Heart right ventricle (tissue), 16 donors: ENCODE results near the gene ARIH2. TPM values are rescaled to one million over a fixed set of nuclear protein-coding genes. Genes with fewer than 3 reads are reported as not detected.

Source experiments
- ATAC-seq, 8 donors: fragments of 200-7000 bp; cut with Tn5 transposase; one replicate each; pipeline ENCODE4 v1.9.1; 2020; ENCODE audit warnings: mild to moderate bottlenecking in 8 of 8, moderate library complexity in 8 of 8, moderate number of reproducible peaks in 1 of 8
- DNase-seq, 2 donors: peaks; one replicate each; pipeline ENCODE4 v3.0.0-alpha.2; 2020
- H3K27ac ChIP-seq, 10 donors: fragments of 200-600 bp; sonication (generic) in 2 of 10; one replicate each; pipeline versions ENCODE4 v1.5.0 to v1.8.0; 2020 to 2022; ENCODE audit warnings: mild to moderate bottlenecking in 3 of 10
- H3K27me3 ChIP-seq, 7 donors: fragments of 200-600 bp; one replicate each; pipeline ENCODE4 v1.8.0; 2021 to 2022; ENCODE audit warnings: mild to moderate bottlenecking in 2 of 7
- H3K36me3 ChIP-seq, 9 donors: fragments of 200-600 bp; sonication (generic) in 1 of 9; one replicate each; pipeline versions ENCODE4 v1.5.0 to v1.8.0; 2020 to 2022; ENCODE audit warnings: mild to moderate bottlenecking in 2 of 9
- H3K4me1 ChIP-seq, 9 donors: fragments of 200-600 bp; sonication (generic) in 1 of 9; one replicate each; pipeline versions ENCODE4 v1.5.0 to v1.8.0; 2020 to 2022; ENCODE audit warnings: mild to moderate bottlenecking in 4 of 9
- H3K4me3 ChIP-seq, 10 donors: fragments of 200-600 bp; sonication (generic) in 2 of 10; one replicate each; pipeline versions ENCODE4 v1.5.0 to v1.8.0; 2020 to 2022; ENCODE audit warnings: mild to moderate bottlenecking in 7 of 10, moderate library complexity in 2 of 10
- H3K9me3 ChIP-seq, 11 donors: fragments of 200-600 bp in 10 of 11; sonication (generic) in 2 of 11; one replicate each; pipeline versions ENCODE4 v1.5.0 to v1.8.0; 2013 to 2022; ENCODE audit warnings: mild to moderate bottlenecking in 2 of 11, control low read depth in 1 of 11, moderate library complexity in 1 of 11
- WGBS, 2 donors: extraction: QIAGEN DNeasy Blood & Tissue Kit; methylation state at CpG; one replicate each; pipeline ENCODE4 v1.1.7; 2013; ENCODE audit warnings: inconsistent platforms in 1 of 2; 5-methylcytosine and 5-hydroxymethylcytosine counted together
- intact Hi-C, 10 donors: fragments of 100-400 bp; cut with DNase I; formaldehyde crosslinking; loops; one replicate each; pipeline versions ENCODE4 v1.11.1 to v1.14.2; 2022
- polyA plus RNA-seq, 2 donors: library from polyadenylated mRNA; stranded (reverse); fragments of 200-250 nt; gene quantifications; one replicate each; pipeline ENCODE4 v1.2.3, GENCODE V29; 2013
- total RNA-seq, 10 donors: library from RNA; stranded (reverse); fragmentation: NEBNext Ultra II Directional in 3 of 10; extraction: Animal tissue kit (Norgen Biotek cat#: 25700) in 3 of 10; gene quantifications; one replicate each; pipeline versions ENCODE4 v1.2.1 to v1.2.4, GENCODE V29; 2021 to 2023
- TF ChIP-seq, protein P1 (sequence below), 9 donors: fragments of 200-600 bp; sonication (generic) in 2 of 9; IDR thresholded peaks; one replicate each; pipeline versions ENCODE4 v1.5.0 to v1.8.0; 2021 to 2022; ENCODE audit warnings: antibody characterized with exemption in 9 of 9, mild to moderate bottlenecking in 5 of 9, moderate library complexity in 1 of 9
- donor health status: Arrhythmogenic right ventricular cardiomyopathy.
- donor health status: ischemic (EF 13 %, LVEDD 7.1; RV severe dilation, severe dysfunction).
- donor health status: healthy with polysubstance abuse.
- donor health status: DM: no; HTN: yes; CAD: no.
- donor health status: DM: no; HTN: no; CAD: no.
- donor health status: ischemic (EF 25% LVEDD 6.9; RV normal size, moderate dysfunction).
- donor health status: ischemic (EF 25% LVEDD 5.7; RV mildly dilated, moderate dysfunction).
- donor health status: healthy.
- donor health status: DM: yes; HTN: yes; CAD: no.
- donor health status: Ischemic cardiomyopathy.
- donor health status: ischemic (EF 35%, LVEDD 5.7; RV mildly dilated, moderate dysfunction).
- donor health status: nonischemic (EF 11% LVEDD 7.7; RV severe dilation, severe dysfunction).
- donor health status: DM: yes; HTN: yes; CAD: no.
- donor health status: PGD.
- donor health status: ischemic (EF 29% LVEDD 5.4; RV normal size, mild dysfunction).
- donor health status: nonischemic (EF 23%, LVEDD 6.1; RV moderate dilation, normal function).

The ARIH2 gene
- total and polyA plus RNA-seq, 12 donors, result 41.9 to 177 (median 138) TPM

DNA sequence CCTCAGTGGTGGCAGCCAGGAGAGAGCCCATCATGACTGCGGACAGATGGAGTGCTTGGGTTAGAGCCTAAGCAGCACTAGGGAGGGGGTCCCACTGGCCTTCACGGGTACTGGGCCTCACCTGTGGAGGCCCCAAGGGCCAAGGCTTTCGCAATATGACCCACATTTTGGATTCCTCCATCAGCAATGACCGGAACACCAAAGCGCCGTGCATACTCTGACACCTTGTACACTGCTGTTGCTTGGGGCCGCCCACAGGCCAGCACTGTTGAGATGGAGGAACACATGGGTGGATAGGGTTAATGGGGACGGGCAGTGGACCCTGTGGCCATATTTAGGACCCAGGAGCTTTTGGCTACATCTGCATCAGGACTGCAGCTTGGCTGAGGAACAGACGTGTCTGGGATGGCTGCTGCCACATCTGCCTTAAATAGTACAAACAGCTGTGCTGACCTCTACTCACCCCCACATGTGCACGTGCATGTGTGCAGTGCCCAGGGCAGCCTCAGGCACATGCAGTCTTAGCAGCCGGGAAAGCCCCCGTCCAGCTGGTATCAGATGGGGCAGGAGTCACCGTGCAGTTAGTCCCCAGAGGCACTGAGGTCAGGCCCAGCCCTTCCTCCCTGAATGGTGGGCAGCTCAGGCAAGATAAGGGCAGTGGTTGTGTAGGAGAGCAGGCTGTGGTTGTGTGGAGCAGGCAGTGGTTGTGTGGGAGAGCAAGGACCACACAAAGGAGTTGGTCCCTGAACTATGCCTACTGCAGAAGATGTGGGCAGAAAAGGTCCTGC is 106.6 kb downstream of the ARIH2 start:
- peaks cover 11 to 65% (median 36%) of the 10 kb centered on the region in 9 donors for H3K4me1 ChIP-seq

DNA sequence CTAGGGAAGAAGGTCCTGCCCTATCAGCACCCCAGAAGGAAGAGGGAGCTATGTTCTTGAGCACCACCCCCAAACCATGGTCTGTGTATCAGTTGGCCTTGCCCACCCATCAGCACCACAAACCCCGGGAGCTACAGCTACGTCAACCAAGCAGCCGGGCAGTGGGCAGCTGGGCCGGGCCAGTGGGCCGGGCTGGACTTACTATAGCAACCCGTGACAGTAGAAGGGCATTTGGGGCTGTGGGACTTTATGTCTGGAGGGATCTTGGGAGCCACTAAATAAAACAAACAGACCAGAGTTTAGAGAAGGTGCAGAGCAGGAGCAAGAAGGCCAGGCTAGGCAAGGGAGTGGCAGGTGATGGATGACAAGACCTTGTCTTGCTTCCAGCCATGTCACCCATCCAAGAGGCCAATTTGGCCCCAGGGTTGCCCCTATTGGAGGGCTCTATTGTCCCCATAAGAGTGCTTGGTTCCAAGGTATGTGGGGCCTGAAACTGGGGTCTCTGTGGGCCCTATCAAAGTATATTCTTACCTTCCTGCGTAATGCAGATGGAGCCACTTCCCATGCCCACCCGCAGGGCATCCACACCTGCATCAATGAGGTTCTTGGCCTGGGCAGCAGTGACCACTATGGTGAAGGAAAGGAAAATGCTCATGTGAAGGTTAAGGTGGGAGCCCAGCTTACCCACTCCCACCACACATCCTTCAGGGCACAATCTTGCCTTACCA is 107.3 kb downstream of the ARIH2 start:
- H3K4me3 ChIP-seq, result no peak overlapping the region
- intact Hi-C loops, result loop anchor here in 1 of 10 donors (10.0 kb wide), 1 partner anchor 399 kb away; the partner anchor contains the start of genes AMT and NICN1
- no peak for DNase-seq
- H3K4me1 ChIP-seq, result peaks cover 11 to 59% (median 31%) of the 10 kb centered on the region in 9 donors
- 90 to 96% methylated on average over 8 of the region's 8 CpGs for WGBS, 2 donors
- TF ChIP-seq, protein P1, sequence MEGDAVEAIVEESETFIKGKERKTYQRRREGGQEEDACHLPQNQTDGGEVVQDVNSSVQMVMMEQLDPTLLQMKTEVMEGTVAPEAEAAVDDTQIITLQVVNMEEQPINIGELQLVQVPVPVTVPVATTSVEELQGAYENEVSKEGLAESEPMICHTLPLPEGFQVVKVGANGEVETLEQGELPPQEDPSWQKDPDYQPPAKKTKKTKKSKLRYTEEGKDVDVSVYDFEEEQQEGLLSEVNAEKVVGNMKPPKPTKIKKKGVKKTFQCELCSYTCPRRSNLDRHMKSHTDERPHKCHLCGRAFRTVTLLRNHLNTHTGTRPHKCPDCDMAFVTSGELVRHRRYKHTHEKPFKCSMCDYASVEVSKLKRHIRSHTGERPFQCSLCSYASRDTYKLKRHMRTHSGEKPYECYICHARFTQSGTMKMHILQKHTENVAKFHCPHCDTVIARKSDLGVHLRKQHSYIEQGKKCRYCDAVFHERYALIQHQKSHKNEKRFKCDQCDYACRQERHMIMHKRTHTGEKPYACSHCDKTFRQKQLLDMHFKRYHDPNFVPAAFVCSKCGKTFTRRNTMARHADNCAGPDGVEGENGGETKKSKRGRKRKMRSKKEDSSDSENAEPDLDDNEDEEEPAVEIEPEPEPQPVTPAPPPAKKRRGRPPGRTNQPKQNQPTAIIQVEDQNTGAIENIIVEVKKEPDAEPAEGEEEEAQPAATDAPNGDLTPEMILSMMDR (IDR thresholded peaks at IDR 0.05), result no peak
- H3K9me3 ChIP-seq, result no peaks in the 10 kb centered on the region
- H3K36me3 ChIP-seq, result peaks cover 0 to 65% (median 35%) of the 10 kb centered on the region in 9 donors
- H3K27ac ChIP-seq, result no peak overlapping the region
- ATAC-seq, result no peak
- H3K27me3 ChIP-seq, result no peaks in the 10 kb centered on the region

More for the DNA sequence above, 106.6 kb downstream of the ARIH2 start:
- intact Hi-C loops, result loop anchor here in 1 of 10 donors (10.0 kb wide), 1 partner anchor 400 kb away; the partner anchor contains the start of genes AMT and NICN1
- ATAC-seq (no peak), DNase-seq (no peak)
- Histone ChIP-seq H3K27me3 (no peaks in the 10 kb centered on the region), H3K4me3 (no peak overlapping the region), H3K27ac (no peak overlapping the region), H3K36me3 (peaks cover 0 to 58% (median 31%) of the 10 kb centered on the region in 9 donors), H3K9me3 (no peaks in the 10 kb centered on the region)
- WGBS, 2 donors, result 64 to 65% methylated on average over 13 of the region's 13 CpGs
- TF ChIP-seq, protein P1 (IDR thresholded peaks at IDR 0.05), result no peak

- Histone ChIP-seq H3K27me3 (no peaks in the 10 kb centered on the region), H3K27ac (no peak overlapping the region), H3K4me3 (no peak overlapping the region), H3K4me1 (peaks cover 11 to 59% (median 31%) of the 10 kb centered on the region in 9 donors), H3K36me3 (peaks cover 0 to 71% (median 41%) of the 10 kb centered on the region in 9 donors), H3K9me3 (no peaks in the 10 kb centered on the region)
- no peak for ATAC-seq
- intact Hi-C loops, result loop anchor here in 1 of 10 donors (10.0 kb wide), 1 partner anchor 398 kb away; the partner anchor contains the start of genes AMT and NICN1
- TF ChIP-seq, protein P1 (IDR thresholded peaks at IDR 0.05), result no peak
- no peak for DNase-seq
- 96 to 99% methylated on average over 3 of the region's 3 CpGs for WGBS, 2 donors
Observed at GRCh38 chr3:49026536-49026935, 107.9 kb downstream of the ARIH2 start.

DNA sequence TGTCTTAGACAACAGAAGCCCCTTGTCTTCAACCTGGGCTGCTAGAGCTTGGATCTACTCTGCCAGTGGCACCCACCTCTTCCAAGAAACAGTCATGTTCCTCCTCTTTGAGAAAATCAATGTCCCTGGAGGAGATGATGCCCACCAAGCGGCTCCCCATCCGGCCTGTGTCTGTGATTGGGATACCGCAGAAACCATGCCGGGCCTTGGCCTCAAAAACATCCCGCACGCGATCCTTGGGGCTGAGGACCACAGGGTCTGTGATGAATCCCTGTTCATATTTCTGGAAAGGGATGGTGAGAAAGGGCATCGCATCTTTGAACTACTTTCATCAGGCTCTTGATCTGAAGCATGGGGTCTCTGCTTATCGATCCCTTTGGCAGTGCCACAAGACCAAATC is 109.0 kb downstream of the ARIH2 start:
- ATAC-seq (no peak), DNase-seq (no peak)
- WGBS, 2 donors, result 96 to 97% methylated on average over 9 of the region's 9 CpGs
- H3K4me3 ChIP-seq, result no peak overlapping the region
- H3K27ac ChIP-seq, result peak overlapping the region in 2 of 10 donors; percentile 2 to 89
- no peaks in the 10 kb centered on the region for H3K27me3 ChIP-seq
- peaks cover 11 to 57% (median 28%) of the 10 kb centered on the region in 9 donors for H3K4me1 ChIP-seq
- intact Hi-C loops, result loop anchor here in 1 of 10 donors (10.0 kb wide), 1 partner anchor 397 kb away; the partner anchor contains the start of genes AMT and NICN1
- peaks cover 0 to 82% (median 52%) of the 10 kb centered on the region in 9 donors for H3K36me3 ChIP-seq
- no peaks in the 10 kb centered on the region for H3K9me3 ChIP-seq
- TF ChIP-seq, protein P1 (IDR thresholded peaks at IDR 0.05), result no peak
